ENCODE results near the gene GAS7.

The GAS7 gene

DNA sequence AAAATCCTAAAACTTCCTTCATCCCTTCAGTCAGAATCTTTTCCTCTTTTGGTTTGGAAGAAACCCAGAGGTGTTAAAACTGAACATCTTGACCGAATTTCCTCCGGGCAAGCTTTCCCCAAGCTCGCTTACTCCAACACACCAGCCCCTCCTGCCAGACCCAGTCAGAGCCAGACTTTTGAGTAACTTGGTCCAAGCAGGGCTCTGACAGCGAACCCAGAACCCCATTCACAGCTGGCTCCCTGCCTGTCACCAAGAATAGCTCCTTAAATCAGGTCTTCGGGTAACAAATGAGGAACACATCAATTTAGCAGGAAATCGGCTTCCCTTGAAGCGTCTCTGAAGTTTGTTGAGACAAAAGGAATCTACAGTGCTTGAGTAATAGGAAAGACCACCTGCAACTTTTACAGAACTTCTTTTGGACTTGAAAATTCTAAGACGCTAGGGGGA lies 27.3 kb downstream of the GAS7 start:
- DNase-seq, result no peak

DNA sequence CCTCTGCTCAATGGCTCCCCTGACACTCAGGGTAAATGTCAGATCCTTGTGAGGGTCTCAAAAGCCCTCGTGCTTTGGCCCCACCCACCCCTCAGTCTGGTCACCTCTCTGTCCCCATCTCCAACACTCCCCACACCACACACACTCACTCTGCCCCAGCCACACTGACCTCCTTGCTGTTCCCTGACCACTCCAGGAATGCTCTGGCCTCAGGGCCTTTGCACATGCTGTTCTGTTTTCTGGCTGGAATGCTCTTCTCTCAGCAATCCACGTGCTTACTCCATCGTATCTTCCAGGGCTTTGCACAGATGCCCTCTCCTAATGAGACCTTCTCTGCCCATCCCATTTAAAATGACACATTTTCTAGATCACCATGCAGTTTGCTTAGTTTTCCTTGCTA lies 28.2 kb downstream of the GAS7 start:
- no peak for DNase-seq

DNA sequence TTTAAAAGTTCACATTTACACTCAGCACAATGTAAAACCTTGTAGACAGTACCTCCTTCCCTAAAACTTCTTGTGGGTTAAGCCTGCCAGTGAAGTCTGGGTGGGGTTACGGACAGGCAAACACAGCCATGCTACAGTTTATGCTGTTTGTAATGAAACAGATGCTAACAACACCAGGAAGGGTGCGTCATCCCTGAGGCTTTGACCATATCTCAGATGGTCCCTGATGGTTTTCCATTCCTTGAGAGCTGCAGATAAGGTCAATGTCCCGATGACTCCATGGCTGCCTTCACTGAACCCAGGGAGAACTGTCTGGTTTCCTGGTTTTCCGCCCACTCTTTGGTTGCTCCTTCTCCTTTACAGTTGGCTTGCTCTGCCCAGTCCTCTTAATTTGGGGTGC lies 29.1 kb downstream of the GAS7 start:
- no peak for DNase-seq

DNA sequence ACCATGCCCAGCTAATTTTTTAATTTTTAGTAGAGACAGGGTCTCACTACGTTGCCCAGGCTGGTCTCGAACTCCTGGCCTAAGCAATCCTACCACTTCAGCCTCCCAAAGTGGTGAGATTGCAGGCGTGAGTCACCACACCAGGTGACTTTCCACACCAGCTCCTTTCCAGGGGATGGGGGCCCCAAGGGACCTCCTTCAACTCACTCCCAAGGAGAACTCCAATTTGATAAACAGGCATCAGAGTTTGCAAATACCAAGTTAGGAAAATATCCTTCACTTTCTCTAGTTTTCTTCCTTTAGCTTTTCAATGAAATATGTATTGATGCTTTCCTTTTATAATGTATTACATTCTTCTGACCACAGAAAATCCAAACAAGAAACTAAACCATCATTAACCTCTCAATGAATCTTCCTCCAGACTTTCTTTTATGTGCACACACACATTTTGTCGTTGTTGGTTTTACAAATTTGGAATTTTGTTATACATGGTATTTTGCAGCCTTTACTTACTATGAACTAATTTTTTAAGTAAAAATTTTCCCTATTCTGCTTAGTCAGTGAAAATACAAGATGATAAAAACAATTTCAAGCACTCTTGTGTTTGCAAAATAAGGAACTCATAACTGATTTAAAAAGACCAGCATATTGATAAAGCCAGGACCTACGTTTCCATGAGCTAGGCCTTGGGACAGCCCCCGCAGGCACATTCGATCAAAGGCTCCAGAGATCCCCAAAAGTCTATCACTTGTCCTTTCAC lies 32.0 kb downstream of the GAS7 start:
- no peak for DNase-seq

DNA sequence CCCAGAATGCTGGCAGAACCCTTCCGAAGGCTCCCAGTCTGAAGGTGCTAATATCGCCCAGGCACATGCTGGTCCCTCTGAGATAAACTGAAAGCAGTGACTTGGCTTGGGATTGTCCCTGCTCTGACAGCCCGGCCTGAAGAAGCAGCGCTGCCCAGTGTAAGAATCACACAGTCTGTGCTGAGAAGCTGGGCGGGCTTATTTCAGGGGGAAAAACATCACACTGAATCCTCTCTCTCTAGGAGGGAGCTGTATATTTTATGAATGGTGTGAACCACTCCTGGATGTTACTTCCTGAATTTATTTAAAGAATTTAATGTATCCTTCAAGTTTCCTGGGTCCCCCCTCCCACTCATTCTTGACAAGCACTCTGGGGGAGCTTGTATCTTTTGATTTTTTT lies 36.3 kb downstream of the GAS7 start:
- no peak for DNase-seq

DNA sequence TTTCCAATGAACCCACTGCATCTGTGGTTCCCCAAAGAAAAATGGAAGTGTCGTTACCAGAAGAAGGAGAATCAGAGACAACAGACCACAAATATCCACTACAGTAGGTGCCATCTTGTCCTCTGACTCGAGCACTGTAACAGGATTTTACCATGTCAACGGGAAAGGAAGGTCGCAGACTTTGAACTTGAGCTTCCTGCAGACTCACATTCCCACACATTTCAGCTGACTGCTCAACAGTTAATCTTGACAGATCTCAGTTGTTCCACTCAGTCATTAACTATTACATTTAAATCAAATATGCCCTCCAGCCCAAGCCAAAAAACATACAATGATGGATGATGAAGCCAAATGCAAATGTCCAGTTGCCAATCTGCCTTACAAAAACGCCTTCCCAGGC lies 37.0 kb downstream of the GAS7 start:
- DNase-seq, result no peak

DNA sequence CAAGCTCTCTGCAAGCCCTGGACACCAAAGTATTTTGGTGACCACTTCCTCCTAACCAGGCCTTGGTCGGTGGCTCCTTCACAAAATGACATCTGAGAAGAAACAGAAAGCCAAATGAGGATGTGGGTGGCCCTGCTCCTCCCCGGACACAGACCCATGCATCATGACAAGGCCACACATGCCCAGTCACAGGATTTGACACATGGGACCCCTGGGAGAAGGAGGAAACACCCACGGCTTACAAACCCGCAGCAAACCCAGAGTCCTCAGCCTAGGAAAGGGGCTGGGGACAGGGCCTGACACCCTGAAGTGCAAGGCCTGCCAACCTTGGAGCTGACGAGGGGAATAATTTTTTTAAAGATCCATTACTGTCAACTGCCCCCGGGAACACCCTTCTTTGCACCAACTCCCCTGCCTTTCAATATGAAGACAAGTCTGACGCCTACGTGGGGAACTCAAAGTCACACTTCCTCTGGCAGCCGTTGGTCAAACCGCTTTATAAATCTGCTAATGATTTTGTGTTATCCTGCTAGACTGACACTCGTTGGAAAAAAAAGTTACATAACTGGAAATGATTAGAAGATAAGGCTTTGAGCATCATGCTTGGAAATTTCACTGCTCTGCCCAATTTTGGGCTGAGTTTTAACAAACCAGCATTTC lies 41.3 kb downstream of the GAS7 start:
- DNase-seq, result peak; percentile 35

DNA sequence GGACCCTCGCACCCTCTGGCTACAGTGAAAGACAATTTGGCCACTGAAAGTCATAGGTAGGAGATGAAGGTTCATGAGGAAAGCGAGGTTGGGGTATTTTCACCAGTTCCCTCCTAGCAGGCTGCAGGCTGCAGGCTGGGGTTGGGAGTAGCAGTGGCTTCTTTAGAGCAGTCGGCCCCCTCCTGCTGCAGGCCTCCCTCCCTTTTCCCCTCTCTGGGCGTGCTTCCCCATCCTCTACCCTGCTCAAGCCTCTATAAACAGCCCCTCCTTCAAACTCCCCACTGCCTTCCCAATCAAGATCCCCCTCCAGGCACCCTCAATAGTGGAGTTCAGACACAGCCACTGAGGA lies 41.8 kb downstream of the GAS7 start:
- DNase-seq, result no peak

DNA sequence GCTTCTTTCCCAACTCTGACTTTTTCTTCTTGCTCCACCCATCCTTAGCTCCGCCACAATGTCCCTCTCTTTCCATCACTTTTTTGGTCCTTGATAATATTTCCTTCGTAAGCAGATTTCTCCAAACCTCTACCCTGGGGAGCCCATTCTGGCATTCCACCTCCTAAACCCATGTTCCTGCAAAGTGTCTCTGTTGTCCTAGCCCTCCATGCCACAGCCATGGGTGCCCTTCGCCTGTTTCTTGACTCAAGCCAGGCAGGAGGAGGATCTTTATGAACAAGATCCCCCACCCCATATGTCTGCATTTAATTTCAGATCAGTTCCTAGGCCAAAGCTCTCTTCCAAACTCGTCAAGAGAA lies 42.4 kb downstream of the GAS7 start:
- DNase-seq, result no peak

DNA sequence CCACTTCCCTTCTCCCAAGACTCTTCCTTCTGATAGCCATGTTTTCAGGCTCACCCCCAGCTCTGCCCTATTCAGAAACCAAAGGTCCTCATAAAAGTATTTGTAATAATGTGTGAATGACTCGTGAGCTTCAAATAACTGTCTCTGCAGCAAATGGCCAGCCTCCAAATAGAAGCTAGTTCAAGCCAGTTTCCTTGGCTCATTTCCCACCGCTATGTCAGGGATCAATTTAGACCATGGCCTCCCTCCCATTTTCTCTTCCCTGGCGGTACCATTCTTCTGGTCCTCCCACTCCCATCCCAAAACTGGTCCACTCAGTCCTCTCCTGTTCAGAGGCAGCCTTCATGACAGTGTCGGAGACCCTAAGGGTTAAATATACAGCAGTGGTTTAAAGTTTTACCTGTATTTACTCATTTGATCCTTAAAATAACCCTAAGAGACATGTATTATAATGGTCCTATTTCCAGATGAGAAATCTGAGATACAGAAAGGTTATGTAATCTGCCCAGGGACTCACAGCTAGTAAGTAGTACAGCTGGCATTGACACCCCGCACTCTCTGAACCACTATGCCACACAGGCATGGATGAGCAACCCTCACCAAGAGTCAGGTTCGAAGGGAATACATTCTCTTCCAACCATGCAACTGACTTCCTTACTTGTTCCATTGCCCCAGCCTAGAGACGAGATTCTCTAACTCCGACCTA lies 42.9 kb downstream of the GAS7 start:
- peak; percentile 41 for DNase-seq

DNA sequence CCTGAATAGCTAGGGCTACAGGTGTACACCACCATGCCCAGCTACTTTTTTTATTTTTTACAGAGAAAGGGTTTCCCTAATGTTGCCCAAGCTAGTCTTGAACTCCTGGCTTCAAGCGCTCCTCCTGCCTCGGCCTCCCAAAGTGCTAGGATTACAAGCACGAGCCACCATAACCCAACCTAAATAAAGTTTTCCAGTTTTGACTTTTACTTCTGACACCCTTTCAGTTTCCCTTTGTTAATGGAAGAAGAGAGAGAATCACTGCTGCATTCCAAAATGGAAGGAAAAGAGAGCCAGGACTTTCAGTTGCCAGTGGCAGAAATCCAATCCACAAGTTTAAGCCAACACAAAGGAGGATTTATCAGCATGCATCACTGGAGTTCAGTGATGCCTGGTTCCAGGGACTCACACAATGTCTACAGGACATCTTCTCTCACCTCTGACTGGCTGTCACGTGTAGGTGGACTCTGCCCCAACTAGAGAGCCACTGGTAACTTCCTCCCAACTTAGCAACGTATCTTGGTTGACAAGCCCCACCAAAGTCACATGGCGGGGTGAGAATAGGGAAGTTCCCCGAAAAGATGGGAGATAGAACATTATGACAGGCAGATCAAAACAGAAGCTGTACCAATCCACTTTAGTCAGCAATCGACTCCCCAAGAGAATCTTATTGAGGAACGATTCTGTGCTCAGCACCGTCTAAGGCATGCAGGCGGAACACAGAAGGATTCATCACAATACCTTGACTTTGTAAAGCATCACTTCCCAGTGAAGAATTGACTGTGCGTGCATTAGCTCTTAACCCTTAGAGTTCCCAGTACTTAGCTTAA lies 46.5 kb downstream of the GAS7 start:
- DNase-seq, result no peak

DNA sequence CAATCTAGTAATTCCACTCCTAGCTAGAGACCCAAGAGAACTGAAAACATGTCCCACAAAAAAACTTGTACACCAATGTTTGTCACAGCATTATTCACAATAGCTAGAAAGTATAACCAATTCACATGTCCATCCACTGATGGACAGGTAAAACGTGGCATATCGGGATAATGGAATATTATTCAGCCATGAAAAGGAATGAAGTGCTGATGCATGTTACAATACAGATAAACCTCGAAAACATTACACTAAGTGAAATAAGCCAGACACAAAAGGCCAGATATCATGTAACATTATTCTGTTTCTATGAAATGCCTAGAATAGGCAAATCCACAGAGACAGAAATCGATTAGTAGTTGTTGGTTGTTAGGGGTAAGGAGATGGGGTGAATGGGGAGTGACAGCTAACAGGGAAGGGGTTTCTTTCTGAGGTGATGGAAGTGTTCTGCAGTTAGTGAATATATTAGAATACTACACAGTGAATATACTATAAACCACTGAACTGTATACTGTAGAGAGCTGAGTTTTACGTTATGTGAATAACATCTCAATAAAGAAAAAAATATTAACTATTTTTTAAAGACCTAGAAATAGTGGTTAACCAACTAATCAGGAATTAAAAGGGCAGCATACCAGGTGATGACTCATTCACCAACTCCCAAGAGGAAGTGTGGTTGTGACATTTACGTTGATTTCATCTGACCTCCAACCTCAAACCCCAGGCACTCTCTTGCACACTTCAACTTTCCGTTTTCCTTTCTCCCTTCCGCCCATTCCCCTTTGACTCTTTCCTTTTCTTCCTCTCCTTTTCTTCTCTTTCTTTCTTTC lies 48.6 kb downstream of the GAS7 start:
- peak; percentile 70 for DNase-seq

DNA sequence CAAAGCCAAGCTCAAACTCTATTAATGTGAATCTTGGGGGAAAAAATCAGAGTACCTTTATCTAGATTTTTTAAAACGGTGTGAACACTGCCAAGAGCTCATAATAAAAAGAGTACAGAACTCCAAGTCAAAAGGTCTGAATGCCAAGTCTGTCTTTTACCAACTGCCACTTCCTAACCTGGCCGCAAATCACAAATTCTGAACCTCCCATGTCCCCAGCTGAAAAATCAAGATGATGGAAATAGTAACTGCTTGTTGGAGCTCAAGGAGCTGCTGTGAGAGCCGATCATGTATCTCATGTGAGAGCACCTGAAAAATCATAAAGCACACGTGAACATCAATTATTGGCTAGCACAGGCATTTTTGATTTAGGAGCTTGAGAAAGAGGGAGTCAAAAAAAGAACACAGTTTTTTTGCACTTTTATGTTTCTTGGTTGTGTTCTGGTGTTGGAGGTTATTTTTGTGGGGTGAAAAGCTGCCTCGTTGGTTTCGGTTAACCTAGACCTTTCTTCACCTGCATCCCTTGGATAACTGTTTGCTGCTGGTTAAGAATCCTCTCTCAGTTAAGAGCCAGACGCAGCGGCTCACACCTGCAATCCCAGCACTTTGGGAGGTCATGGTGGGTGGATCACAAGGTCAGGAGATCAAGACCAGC lies 50.5 kb downstream of the GAS7 start:
- DNase-seq, result no peak

DNA sequence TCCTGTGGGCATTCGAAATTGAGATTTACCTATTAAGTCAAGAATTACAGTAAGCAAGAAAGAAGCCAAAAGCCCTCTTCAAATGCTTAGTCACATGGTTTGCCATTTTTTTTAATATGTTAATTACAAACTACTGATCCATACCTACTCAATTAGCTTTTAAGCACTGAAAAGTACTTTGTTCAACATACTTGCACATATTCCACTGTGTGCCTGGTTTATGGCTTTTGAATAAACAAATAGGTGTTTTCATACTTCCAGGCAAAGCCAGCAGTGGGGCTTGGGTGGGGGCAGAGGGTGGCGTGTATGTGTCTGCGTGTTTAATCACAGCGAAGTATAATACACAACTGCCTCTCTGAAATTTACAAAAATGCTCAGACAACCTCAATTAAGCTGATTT lies 51.4 kb downstream of the GAS7 start:
- DNase-seq, result no peak

DNA sequence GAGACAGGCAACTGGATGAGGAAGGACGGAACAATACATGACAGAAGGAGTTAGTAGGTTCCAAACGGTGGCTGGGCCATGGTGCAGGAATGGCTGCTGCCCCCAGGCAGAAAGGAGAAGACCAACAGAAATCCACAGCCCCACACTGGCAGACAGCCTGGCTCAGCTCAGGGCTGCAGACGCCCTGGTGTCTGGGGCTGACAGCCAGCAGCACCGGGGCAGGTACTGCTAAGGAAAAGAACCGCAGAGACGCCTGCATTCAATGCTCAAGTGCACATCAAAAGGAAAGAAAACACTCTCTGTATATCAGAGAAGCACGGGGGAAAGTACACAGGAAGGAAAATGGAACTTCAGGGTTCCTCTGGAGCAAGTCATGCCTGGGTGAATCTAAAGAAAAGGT lies 53.4 kb downstream of the GAS7 start:
- DNase-seq, result no peak

DNA sequence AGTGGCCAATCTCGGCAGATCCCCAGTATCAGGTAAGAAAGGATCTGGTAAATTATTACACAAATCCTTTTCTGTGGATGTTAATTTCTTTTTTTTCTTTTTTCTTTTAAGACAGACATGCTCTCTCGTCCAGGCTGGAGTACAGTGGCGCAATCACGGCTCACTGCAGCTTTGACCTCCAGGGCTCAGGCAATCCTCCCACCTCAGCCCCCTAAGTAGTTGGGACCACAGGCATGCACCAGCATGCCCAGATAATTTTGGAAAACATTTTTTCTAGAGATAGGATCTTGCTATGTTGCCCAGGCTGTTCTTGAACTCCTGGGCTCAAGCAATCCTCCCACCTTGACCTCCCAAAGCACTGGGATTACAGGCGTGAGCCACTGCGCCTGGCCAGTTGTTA lies 54.0 kb downstream of the GAS7 start:
- no peak for DNase-seq

DNA sequence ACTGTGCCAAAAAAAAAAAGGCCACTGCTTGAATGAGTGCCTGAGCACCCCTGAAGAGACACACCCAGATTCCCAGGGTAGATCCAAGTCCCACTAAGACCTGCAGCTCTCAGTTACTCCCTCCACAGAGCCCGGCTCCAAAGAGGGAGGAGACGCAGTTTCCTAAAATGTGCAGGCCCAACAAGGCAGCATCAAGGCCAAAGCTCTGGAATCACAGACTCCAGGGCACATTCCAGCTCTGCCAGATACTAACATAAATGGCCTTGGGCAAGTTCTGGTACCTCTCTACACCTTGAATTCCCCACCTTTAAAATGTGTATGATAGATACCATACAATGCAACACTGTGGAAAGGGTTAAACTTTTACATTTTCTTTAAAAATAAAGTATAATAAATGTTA lies 57.0 kb downstream of the GAS7 start:
- DNase-seq, result no peak

DNA sequence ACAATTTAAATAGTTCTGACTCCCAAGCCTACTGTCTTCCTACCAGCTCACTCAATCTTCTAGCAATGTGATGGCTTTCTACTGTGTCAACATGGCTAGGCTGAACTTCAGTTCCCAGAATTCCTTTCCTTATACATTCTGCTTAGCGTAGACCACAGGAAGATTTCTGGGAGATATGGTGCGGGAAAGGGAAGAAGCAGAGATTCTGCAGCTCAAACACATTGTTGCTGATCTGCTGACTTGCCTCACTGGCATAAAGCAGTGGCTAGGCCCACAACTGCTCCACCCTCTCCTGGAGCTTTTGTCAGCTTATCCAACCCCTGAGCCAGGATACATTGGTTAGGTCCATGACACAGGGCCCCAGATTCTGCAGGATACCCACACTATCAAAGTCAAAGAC lies 58.8 kb downstream of the GAS7 start:
- DNase-seq, result peak; percentile 46

DNA sequence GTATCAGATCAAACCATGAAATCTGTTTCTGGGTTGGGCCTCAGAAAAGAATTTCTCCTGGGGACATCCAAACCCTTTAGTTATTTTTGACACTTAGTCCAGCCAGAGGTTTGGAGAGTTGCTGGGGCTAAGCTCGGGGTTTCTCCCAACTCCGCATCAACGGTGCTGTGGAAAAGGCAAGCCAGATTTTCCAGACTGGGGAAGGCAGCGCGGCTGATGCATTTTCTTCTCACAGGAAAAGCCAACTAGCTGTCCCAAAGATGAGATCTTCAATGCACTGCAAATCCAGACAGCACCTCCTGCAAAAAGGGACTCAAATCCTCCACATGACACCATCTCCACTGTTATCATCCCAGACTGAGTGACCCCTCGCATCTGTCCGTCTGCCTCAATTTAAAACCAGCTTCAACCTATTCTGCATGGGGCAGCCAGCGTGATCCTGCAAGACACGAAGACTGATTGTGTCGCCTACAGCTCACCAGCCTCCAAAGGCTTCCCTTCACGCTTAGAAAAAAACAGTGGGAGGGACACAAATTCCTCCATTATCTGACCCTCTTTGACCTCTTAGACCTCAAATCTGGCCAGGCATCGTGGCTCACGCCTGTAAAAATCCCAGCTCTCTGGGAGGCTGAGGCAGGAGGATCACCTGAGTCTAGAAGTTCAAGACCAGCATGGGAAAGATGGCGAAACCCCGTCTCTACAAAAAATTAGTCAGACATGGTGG lies 62.0 kb downstream of the GAS7 start:
- no peak for DNase-seq

DNA sequence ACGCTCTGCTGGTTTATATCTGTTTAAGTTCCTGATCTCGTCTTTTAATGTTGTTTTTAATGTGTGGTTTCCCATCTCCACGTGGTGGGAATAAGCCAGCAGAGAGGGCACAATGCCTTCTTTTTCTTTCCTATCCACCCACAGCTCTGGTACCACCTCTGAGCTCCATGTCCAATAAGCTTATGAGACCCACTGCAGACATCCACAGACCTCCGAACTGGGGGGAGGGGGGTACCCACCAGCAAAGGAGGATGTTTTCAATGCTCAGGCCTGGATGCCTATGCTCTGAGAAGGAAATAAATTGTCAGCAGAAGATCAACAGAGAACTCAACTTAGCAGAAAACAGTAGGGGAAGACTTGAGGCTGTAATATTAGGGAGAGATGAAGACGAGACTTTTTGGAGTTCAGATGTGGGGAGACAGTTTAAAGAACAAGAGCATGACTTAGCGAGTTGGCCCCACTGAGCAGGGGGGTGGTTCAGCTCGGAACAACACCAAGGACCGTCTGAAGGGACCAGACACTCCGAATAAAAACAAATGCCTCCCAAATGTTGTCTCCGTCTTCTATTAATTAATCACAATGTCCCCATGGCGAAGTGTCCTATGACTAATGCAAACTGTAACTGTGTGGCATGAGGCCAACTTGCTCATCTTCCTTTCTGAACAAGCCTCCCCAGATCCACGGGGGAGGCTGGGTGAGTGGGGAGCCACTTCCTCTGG lies 62.7 kb downstream of the GAS7 start:
- DNase-seq, result peak; percentile 83

Measured in fibroblast of skin of back (primary cell).